HCT116 (cell line): ENCODE results near the gene RIPK4. TPM values are rescaled to one million over a fixed set of nuclear protein-coding genes. Genes with fewer than 3 reads are reported as not detected.

Experiments used
- ATAC-seq: fragments of 200-7000 bp; cut with Tn5 transposase; 2 replicates; pipeline ENCODE4 v1.9.1; 2020; ENCODE audit warnings: mild to moderate bottlenecking, moderate library complexity
- BruUV-seq: library from RNA; stranded (reverse); fragments of 400-500 nt; replicated peaks from 2 replicates; lab custom pipeline; 2021; lab: Mats Ljungman, UMichigan
- CTCF ChIA-PET: fragments of 300-600 bp; sonication (Branson Sonifier 250); formaldehyde crosslinking; loops from one replicate; lab custom pipeline; 2021; ENCODE audit warnings: antibody characterized with exemption; lab: Charles Lee
- POLR2A ChIA-PET: fragments of 300-600, 350-600 bp; sonication (Branson Sonifier 250); formaldehyde crosslinking; loops from one replicate; lab custom pipeline; 2021; ENCODE audit warnings: antibody characterized with exemption; lab: Charles Lee
- RAD21 ChIA-PET, 2 experiments: fragments of 300-600 bp; sonication (Branson Sonifier 250); formaldehyde crosslinking; loops; one replicate each; lab custom pipeline; 2023; ENCODE audit warnings: low total read pairs in 2 of 2; ENCODE audit not compliant: uncharacterized antibody in 2 of 2, unreplicated experiment in 2 of 2, low non-redundant PET in 1 of 2; lab: Charles Lee
- DNase-seq: peaks from one replicate; pipeline ENCODE4 v3.0.0-alpha.2; 2010; ENCODE audit warnings: low read depth, low spot score
- H2AFZ ChIP-seq: fragments of 200-600 bp; shearing (Covaris generic), sonication (generic); 2 replicates; pipeline ENCODE4 v1.6.1; 2017; ENCODE audit warnings: low read depth, mixed run types, mixed read lengths, antibody characterized with exemption, low read length; ENCODE audit not compliant: poor library complexity, severe bottlenecking
- H3K27ac ChIP-seq: 2 replicates; pipeline ENCODE4 v1.5.1; 2012; ENCODE audit warnings: low read depth, low read length
- H3K27me3 ChIP-seq: fragments of 200-600 bp; sonication (generic); 2 replicates; pipeline ENCODE4 v1.6.1; 2016; ENCODE audit warnings: mixed run types, low read length, mixed read lengths; ENCODE audit not compliant: insufficient read depth
- H3K36me3 ChIP-seq, 2 experiments: fragments of 200-500 bp in 1 of 2; fragments of 200-600 bp in 1 of 2; sonication (Bioruptor generic) in 1 of 2; sonication (generic) in 1 of 2; 2 replicates each; pipeline versions ENCODE4 v1.5.1 to v1.6.1; 2014 to 2016; ENCODE audit warnings: low read length in 2 of 2, inconsistent platforms in 1 of 2, mixed read lengths in 1 of 2, mixed run types in 1 of 2; ENCODE audit not compliant: insufficient read depth in 2 of 2, control insufficient read depth in 1 of 2
- H3K4me1 ChIP-seq, 2 experiments: fragments of 200-600 bp in 1 of 2; sonication (generic) in 1 of 2; 2 replicates each; pipeline versions ENCODE4 v1.5.1 to v1.6.1; 2012 to 2017; ENCODE audit warnings: low read length in 2 of 2, inconsistent platforms in 1 of 2, mild to moderate bottlenecking in 1 of 2, mixed read lengths in 1 of 2, mixed run types in 1 of 2, moderate library complexity in 1 of 2; ENCODE audit not compliant: insufficient read depth in 2 of 2, control insufficient read depth in 1 of 2
- H3K4me2 ChIP-seq: fragments of 200-600 bp; sonication (generic); 2 replicates; pipeline ENCODE4 v1.6.1; 2017; ENCODE audit warnings: mixed run types, low read length, mixed read lengths
- H3K4me3 ChIP-seq, 2 experiments: fragments of 200-600 bp in 1 of 2; sonication (generic) in 1 of 2; replicated peaks in 1 of 2; 2 replicates each; pipeline ENCODE4 v1.5.1; 2011 to 2016; ENCODE audit warnings: low read length in 2 of 2, control low read depth in 1 of 2, low read depth in 1 of 2, mild to moderate bottlenecking in 1 of 2, mixed read lengths in 1 of 2, mixed run types in 1 of 2
- H3K79me2 ChIP-seq: fragments of 200-600 bp; sonication (generic); 2 replicates; pipeline ENCODE4 v1.6.1; 2017; ENCODE audit warnings: mild to moderate bottlenecking, mixed run types, low read length, moderate library complexity, mixed read lengths; ENCODE audit not compliant: insufficient read depth
- H3K9ac ChIP-seq: fragments of 200-600 bp; sonication (generic); 2 replicates; pipeline ENCODE4 v1.6.1; 2016; ENCODE audit warnings: low read length, mixed read lengths
- H3K9me2 ChIP-seq: fragments of 200-600 bp; sonication (generic), shearing (Covaris generic); 2 replicates; pipeline ENCODE4 v1.6.1; 2017; ENCODE audit warnings: mixed run types, mild to moderate bottlenecking, moderate library complexity; ENCODE audit not compliant: insufficient read depth
- H3K9me3 ChIP-seq, 2 experiments: fragments of 200-500 bp in 1 of 2; fragments of 200-600 bp in 1 of 2; sonication (Bioruptor generic) in 1 of 2; sonication (generic) in 1 of 2; 2 replicates each; pipeline ENCODE4 v1.6.1; 2014 to 2017; ENCODE audit warnings: low read length in 2 of 2, mixed read lengths in 2 of 2, inconsistent platforms in 1 of 2, low read depth in 1 of 2, mild to moderate bottlenecking in 1 of 2, mixed run types in 1 of 2, moderate library complexity in 1 of 2; ENCODE audit not compliant: control insufficient read depth in 1 of 2, insufficient read depth in 1 of 2
- H4K20me1 ChIP-seq: fragments of 200-600 bp; sonication (generic), shearing (Covaris generic); 2 replicates; pipeline ENCODE4 v1.6.1; 2017; ENCODE audit warnings: mixed run types, mild to moderate bottlenecking, moderate library complexity; ENCODE audit not compliant: insufficient read depth
- ELF1 ChIP-seq: IDR thresholded peaks from 2 replicates; pipeline ENCODE4 v1.6.1; 2012; ENCODE audit warnings: low read depth, borderline replicate concordance
- EZH2 ChIP-seq: fragments of 200-600 bp; sonication (generic); IDR thresholded peaks from 2 replicates; pipeline ENCODE4 v1.6.1; 2017; ENCODE audit warnings: antibody characterized with exemption, mixed run types
- EZH2phosphoT487 ChIP-seq: fragments of 200-600 bp; IDR thresholded peaks from 2 replicates; pipeline ENCODE4 v1.6.1; 2018; ENCODE audit warnings: antibody characterized with exemption, borderline replicate concordance
- FOSL1 ChIP-seq: IDR thresholded peaks from 2 replicates; pipeline ENCODE4 v1.6.1; 2012; ENCODE audit warnings: low read depth
- JUND ChIP-seq: IDR thresholded peaks from 2 replicates; pipeline ENCODE4 v1.6.1; 2012
- POLR2AphosphoS5 ChIP-seq: IDR thresholded peaks from 2 replicates; pipeline ENCODE4 v1.6.1; 2011; ENCODE audit warnings: mild to moderate bottlenecking, low read depth, low read length, moderate library complexity
- ZFX ChIP-seq: fragments of 450-650 bp; IDR thresholded peaks from 2 replicates; pipeline ENCODE4 v1.6.1; 2017
- ZNF274 ChIP-seq: fragments of 200-500 bp; sonication (Bioruptor generic); IDR thresholded peaks from 2 replicates; pipeline ENCODE4 v1.6.1; 2014; ENCODE audit warnings: mild to moderate bottlenecking, low read depth, low read length, inconsistent platforms
- intact Hi-C: fragments of 100-400 bp; cut with micrococcal nuclease; formaldehyde crosslinking; loops from 2 replicates; pipeline ENCODE4 v1.10.0; 2022
- total RNA-seq: library from RNA; stranded (reverse); gene quantifications from one replicate; pipeline ENCODE4 v1.2.1, GENCODE V29; 2021; ENCODE audit not compliant: unreplicated experiment
- TF ChIP-seq, protein P1 (sequence below): IDR thresholded peaks from 2 replicates; pipeline ENCODE4 v1.6.1; 2012; ENCODE audit warnings: low read depth
- TF ChIP-seq, protein P2 (sequence below): IDR thresholded peaks from 2 replicates; pipeline ENCODE4 v1.6.1; 2012
- TF ChIP-seq, protein P3 (sequence below): IDR thresholded peaks from 2 replicates; pipeline ENCODE4 v1.6.1; 2012
- TF ChIP-seq, protein P4 (sequence below): IDR thresholded peaks from 2 replicates; pipeline ENCODE4 v1.6.1; 2011; ENCODE audit warnings: mild to moderate bottlenecking, low read length, moderate library complexity; ENCODE audit not compliant: insufficient replicate concordance; ENCODE audit errors: extremely low read depth

The RIPK4 gene
- total RNA-seq, 1 experiment from 2014 or later = 9.9 TPM

DNA sequence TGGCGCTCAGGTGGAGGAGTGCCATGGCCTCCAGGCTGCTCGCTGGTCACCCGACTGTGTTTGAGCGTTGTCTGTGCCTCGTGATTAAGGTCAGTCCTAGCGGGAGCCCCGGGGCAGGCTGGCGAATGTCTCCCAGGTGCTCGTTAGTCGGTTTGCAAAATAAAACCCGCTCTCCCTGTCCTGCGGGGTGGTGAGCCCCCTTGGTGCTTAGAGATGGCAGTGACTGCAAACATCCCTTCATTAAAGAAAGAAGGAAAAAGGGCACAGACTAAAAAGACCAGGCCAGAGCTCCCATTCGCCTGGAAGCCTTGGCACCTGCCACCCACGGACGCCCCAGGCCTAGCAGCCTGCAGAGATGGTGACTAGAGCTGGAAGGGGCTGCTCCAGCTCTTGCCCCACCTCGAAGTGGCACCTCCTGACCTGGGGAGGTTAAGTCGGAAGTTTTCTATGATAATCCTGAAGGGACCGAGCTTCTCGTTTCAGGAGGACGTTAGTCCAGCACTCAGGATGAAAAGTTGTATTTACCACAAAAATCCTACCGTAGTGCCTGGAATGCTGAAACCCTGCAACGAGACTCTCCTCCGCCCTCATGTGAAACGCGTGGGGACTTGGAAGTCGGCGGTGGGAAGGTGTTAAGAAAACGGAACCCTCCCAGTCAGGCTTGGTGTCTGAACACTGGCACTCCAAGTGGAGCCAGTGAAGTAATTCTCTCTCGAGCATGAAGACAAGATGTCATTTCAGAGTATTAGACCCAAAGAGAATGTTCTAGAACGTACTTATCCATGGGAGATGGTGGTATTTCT lies 24.6 kb downstream of the RIPK4 start (continued):
- TF ChIP-seq EZH2phosphoT487 (no peak), JUND (no peak), POLR2AphosphoS5 (no peak), FOSL1 (no peak)
- TF ChIP-seq, protein P1, sequence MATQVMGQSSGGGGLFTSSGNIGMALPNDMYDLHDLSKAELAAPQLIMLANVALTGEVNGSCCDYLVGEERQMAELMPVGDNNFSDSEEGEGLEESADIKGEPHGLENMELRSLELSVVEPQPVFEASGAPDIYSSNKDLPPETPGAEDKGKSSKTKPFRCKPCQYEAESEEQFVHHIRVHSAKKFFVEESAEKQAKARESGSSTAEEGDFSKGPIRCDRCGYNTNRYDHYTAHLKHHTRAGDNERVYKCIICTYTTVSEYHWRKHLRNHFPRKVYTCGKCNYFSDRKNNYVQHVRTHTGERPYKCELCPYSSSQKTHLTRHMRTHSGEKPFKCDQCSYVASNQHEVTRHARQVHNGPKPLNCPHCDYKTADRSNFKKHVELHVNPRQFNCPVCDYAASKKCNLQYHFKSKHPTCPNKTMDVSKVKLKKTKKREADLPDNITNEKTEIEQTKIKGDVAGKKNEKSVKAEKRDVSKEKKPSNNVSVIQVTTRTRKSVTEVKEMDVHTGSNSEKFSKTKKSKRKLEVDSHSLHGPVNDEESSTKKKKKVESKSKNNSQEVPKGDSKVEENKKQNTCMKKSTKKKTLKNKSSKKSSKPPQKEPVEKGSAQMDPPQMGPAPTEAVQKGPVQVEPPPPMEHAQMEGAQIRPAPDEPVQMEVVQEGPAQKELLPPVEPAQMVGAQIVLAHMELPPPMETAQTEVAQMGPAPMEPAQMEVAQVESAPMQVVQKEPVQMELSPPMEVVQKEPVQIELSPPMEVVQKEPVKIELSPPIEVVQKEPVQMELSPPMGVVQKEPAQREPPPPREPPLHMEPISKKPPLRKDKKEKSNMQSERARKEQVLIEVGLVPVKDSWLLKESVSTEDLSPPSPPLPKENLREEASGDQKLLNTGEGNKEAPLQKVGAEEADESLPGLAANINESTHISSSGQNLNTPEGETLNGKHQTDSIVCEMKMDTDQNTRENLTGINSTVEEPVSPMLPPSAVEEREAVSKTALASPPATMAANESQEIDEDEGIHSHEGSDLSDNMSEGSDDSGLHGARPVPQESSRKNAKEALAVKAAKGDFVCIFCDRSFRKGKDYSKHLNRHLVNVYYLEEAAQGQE = no peak
- TF ChIP-seq, all 23 proteins: peak for 0

DNA sequence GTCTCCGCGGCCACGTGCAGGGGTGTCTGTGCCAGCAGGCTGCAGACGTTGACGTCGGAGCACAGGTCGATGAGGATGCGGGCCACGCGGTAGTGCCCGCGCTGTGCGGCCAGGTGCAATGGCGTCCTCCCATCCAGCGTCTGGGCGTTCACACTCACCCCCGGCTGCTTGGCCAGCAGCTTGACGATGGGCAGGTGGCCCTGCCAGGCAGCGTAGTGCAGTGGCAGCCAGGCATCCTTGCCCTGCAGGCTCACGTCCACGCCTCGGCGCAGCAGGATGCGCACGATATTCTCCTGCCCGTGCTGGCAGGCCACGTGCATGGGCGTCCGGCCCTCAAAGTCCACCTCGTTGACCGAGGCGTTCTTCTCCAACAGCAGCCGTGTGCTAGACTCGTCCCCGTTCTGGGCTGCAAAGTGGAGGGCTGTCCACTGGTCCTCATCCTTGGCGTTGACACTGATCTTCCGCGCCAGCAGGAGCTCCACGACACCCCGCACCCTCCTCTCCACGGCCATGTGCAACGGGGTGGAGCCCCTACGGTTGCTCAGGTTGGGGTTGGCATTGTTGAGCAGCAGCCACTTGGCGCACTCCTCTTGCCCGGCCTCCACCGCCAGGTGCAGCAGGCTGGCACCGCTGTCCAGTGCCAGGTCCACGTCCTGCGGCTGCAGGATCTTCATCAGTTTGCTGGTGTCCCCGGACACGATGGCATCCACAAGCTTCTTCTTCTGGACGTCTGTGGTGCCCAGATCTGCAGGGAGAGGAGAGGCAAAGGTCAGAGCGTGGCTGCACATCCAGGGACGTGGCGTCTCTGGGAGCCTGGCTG lies 25.4 kb downstream of the RIPK4 start:
- Histone ChIP-seq H3K27ac (no peak overlapping the region), H3K36me3 (peaks cover 13 to 22% of the 10 kb centered on the region in 2 experiments; a peak in 3 of 4 replicates)
- CTCF ChIA-PET = no interaction called here
- TF ChIP-seq, protein P2, sequence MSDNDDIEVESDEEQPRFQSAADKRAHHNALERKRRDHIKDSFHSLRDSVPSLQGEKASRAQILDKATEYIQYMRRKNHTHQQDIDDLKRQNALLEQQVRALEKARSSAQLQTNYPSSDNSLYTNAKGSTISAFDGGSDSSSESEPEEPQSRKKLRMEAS = no peak
- TF ChIP-seq, protein P1 = no peak
- TF ChIP-seq ZNF274 (no peak), EZH2 (no peak), ZFX (no peak), ELF1 (no peak)
- TF ChIP-seq, protein P3, sequence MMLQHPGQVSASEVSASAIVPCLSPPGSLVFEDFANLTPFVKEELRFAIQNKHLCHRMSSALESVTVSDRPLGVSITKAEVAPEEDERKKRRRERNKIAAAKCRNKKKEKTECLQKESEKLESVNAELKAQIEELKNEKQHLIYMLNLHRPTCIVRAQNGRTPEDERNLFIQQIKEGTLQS = no peak
- TF ChIP-seq, protein P4, sequence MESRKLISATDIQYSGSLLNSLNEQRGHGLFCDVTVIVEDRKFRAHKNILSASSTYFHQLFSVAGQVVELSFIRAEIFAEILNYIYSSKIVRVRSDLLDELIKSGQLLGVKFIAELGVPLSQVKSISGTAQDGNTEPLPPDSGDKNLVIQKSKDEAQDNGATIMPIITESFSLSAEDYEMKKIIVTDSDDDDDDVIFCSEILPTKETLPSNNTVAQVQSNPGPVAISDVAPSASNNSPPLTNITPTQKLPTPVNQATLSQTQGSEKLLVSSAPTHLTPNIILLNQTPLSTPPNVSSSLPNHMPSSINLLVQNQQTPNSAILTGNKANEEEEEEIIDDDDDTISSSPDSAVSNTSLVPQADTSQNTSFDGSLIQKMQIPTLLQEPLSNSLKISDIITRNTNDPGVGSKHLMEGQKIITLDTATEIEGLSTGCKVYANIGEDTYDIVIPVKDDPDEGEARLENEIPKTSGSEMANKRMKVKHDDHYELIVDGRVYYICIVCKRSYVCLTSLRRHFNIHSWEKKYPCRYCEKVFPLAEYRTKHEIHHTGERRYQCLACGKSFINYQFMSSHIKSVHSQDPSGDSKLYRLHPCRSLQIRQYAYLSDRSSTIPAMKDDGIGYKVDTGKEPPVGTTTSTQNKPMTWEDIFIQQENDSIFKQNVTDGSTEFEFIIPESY = no peak

More for the DNA sequence above, 25.4 kb downstream of the RIPK4 start:
- BruUV-seq = no TSS peak
- Histone ChIP-seq H4K20me1 (no peaks in the 10 kb centered on the region), H3K4me3 (no peak overlapping the region), H3K9ac (no peak overlapping the region), H3K27me3 (no peaks in the 10 kb centered on the region), H3K4me2 (no peak overlapping the region), H3K9me2 (no peaks in the 10 kb centered on the region), H3K4me1 (no peaks in the 10 kb centered on the region), H3K79me2 (no peaks in the 10 kb centered on the region), H2AFZ (no peak overlapping the region), H3K9me3 (no peaks in the 10 kb centered on the region)
- DNase-seq (no peak), ATAC-seq (no peak)
- ChIA-PET RAD21 (no interaction called here), POLR2A (no interaction called here)
- intact Hi-C loops = no loop called here
